PFSK-1 (cell line): ENCODE results near the gene FAM53B.

Experiments
- FOXP2 ChIP-seq: optimal IDR thresholded peaks from 2 replicates; pipeline ENCODE3; 2011; ENCODE audit warnings: borderline replicate concordance, control low read depth, inconsistent platforms; ENCODE audit not compliant: insufficient read depth; ENCODE audit errors: extremely low read length, extremely low read depth
- POLR2AphosphoS5 ChIP-seq: IDR thresholded peaks from 2 replicates; pipeline ENCODE4 v1.6.1; 2012; ENCODE audit warnings: low read depth, mild to moderate bottlenecking, control low read depth, low read length, moderate library complexity
- SIN3A ChIP-seq: IDR thresholded peaks from 2 replicates; pipeline ENCODE4 v1.6.1; 2012; ENCODE audit warnings: mild to moderate bottlenecking, low read length, moderate library complexity, borderline replicate concordance; ENCODE audit not compliant: insufficient read depth
- TAF1 ChIP-seq: IDR thresholded peaks from 2 replicates; pipeline ENCODE4 v1.6.1; 2012; ENCODE audit warnings: low read length, control low read depth, borderline replicate concordance; ENCODE audit not compliant: insufficient read depth
- TF ChIP-seq, protein P1 (sequence below), 2 experiments: IDR thresholded peaks; 2 replicates each; pipeline versions ENCODE4 v1.6.1 to v1.8.0; 2011 to 2012; ENCODE audit warnings: low read depth in 2 of 2, low read length in 2 of 2, control low read depth in 1 of 2, inconsistent platforms in 1 of 2, mild to moderate bottlenecking in 1 of 2, moderate library complexity in 1 of 2; ENCODE audit not compliant: insufficient read depth in 1 of 2

DNA sequence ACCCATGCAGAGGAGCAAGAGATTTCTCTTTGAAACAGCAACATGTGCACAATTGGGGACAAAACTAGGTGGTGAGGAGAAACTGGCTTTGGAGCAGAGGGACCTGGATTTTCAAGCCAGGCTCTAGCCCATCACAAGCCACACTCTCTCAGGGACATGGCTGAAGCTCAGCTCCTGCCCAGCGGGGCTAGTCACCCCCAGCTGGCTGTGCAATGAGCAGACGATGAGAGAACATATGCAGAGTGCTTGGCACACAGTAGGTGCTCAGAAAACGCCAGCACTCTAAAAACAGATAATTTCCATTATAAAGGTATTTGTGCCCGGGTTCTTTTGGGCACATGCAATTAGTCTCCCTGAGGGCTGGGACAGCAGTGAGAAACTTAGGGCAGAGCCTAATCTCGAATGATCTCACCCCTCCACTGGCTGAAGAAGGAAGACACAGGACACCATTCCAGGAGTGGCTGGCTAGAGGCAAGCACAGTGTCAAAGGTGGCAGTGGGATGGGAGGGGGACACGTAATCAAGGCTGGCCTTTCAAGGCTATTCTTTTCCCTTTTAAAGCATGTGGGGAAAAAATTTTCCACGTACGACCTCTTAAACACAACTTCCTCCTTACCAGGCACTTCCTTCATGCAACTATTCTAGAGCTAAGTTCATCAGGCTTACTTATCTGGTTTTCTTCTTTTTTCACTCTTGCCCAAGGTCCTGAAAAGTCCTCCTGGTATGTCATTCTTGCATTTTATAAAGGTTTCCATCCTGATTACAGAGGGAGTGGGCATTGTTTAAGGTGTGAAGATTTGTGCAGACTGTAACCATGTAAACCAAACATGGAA lies 15.1 kb downstream of the FAM53B start:
- TF ChIP-seq POLR2AphosphoS5 (no peak), SIN3A (no peak), TAF1 (no peak), FOXP2 (no peak)
- TF ChIP-seq, protein P1, sequence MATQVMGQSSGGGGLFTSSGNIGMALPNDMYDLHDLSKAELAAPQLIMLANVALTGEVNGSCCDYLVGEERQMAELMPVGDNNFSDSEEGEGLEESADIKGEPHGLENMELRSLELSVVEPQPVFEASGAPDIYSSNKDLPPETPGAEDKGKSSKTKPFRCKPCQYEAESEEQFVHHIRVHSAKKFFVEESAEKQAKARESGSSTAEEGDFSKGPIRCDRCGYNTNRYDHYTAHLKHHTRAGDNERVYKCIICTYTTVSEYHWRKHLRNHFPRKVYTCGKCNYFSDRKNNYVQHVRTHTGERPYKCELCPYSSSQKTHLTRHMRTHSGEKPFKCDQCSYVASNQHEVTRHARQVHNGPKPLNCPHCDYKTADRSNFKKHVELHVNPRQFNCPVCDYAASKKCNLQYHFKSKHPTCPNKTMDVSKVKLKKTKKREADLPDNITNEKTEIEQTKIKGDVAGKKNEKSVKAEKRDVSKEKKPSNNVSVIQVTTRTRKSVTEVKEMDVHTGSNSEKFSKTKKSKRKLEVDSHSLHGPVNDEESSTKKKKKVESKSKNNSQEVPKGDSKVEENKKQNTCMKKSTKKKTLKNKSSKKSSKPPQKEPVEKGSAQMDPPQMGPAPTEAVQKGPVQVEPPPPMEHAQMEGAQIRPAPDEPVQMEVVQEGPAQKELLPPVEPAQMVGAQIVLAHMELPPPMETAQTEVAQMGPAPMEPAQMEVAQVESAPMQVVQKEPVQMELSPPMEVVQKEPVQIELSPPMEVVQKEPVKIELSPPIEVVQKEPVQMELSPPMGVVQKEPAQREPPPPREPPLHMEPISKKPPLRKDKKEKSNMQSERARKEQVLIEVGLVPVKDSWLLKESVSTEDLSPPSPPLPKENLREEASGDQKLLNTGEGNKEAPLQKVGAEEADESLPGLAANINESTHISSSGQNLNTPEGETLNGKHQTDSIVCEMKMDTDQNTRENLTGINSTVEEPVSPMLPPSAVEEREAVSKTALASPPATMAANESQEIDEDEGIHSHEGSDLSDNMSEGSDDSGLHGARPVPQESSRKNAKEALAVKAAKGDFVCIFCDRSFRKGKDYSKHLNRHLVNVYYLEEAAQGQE (IDR thresholded peaks at IDR 0.05; ENCODE audit: insufficient read depth in 1 of 2, low read depth in 2 of 2, low read length in 2 of 2), result no peak
